HEK293T (cell line): ENCODE results near the gene MFNG.

ENCODE experiments used
- CTCF ChIA-PET: fragments of 350-600 bp; formaldehyde crosslinking; extraction: SDS; loops from one replicate; lab custom pipeline; 2021; ENCODE audit warnings: antibody characterized with exemption, inconsistent platforms; lab: Yijun Ruan, JAX
- POLR2A ChIA-PET: fragments of 350-600 bp; formaldehyde crosslinking; extraction: SDS; loops from one replicate; lab custom pipeline; 2020; ENCODE audit warnings: antibody characterized with exemption, inconsistent platforms; lab: Yijun Ruan, JAX
- DNase-seq: peaks from one replicate; pipeline ENCODE4 v3.0.0; 2012; ENCODE audit warnings: mixed read lengths; ENCODE audit errors: extremely low spot score
- ARNT ChIP-seq: fragments of 450-650 bp; IDR thresholded peaks from 2 replicates; pipeline ENCODE4 v1.6.1; 2017; ENCODE audit warnings: mild to moderate bottlenecking
- BHLHE40 ChIP-seq: fragments of 450-650 bp; IDR thresholded peaks from 2 replicates; pipeline ENCODE4 v1.6.1; 2016; ENCODE audit warnings: mild to moderate bottlenecking, moderate library complexity, borderline replicate concordance
- CTBP1 ChIP-seq: fragments of 450-650 bp; IDR thresholded peaks from 2 replicates; pipeline ENCODE4 v1.6.1; 2016; ENCODE audit warnings: borderline replicate concordance
- ELF4 ChIP-seq: fragments of 450-650 bp; IDR thresholded peaks from 2 replicates; pipeline ENCODE4 v1.6.1; 2017; ENCODE audit warnings: antibody characterized with exemption
- FOXA1 ChIP-seq: fragments of 450-650 bp; IDR thresholded peaks from 2 replicates; pipeline ENCODE4 v1.6.1; 2016; ENCODE audit warnings: mild to moderate bottlenecking
- FOXK2 ChIP-seq: fragments of 450-650 bp; IDR thresholded peaks from 2 replicates; pipeline ENCODE4 v1.6.1; 2016; ENCODE audit warnings: mild to moderate bottlenecking
- FOXM1 ChIP-seq: fragments of 450-650 bp; IDR thresholded peaks from 2 replicates; pipeline ENCODE4 v1.6.1; 2017; ENCODE audit warnings: mild to moderate bottlenecking, borderline replicate concordance
- HDGF ChIP-seq: fragments of 450-650 bp; IDR thresholded peaks from 2 replicates; pipeline ENCODE4 v1.6.1; 2017; ENCODE audit warnings: antibody characterized with exemption, borderline replicate concordance
- L3MBTL2 ChIP-seq: fragments of 450-650 bp; conservative IDR thresholded peaks from 2 replicates; pipeline ENCODE4 v1.6.1; 2016; ENCODE audit warnings: mild to moderate bottlenecking
- LEF1 ChIP-seq: fragments of 450-650 bp; IDR thresholded peaks from 2 replicates; pipeline ENCODE4 v1.6.1; 2017; ENCODE audit warnings: mild to moderate bottlenecking, borderline replicate concordance
- NFRKB ChIP-seq: fragments of 450-650 bp; IDR thresholded peaks from 2 replicates; pipeline ENCODE4 v1.6.1; 2016; ENCODE audit warnings: mild to moderate bottlenecking, moderate library complexity
- SP1 ChIP-seq: fragments of 450-650 bp; IDR thresholded peaks from 2 replicates; pipeline ENCODE4 v1.6.1; 2017
- SUZ12 ChIP-seq: fragments of 450-650 bp; IDR thresholded peaks from 2 replicates; pipeline ENCODE4 v1.6.1; 2016; ENCODE audit warnings: mild to moderate bottlenecking
- TARDBP ChIP-seq: fragments of 450-650 bp; IDR thresholded peaks from 2 replicates; pipeline ENCODE4 v1.6.1; 2016
- ZNF384 ChIP-seq: fragments of 450-650 bp; IDR thresholded peaks from 2 replicates; pipeline ENCODE4 v1.6.1; 2016
- TF ChIP-seq, protein P1 (sequence below): fragments of 450-650 bp; IDR thresholded peaks from 2 replicates; pipeline ENCODE4 v1.6.1; 2016

MFNG gene

GRCh38 chr22:37526376-37526775, 40.2 kb upstream of the MFNG start:
- ChIA-PET POLR2A (no interaction called here), CTCF (no interaction called here)

GRCh38 chr22:37525746-37526350, 39.7 kb upstream of the MFNG start:
- POLR2A ChIA-PET = no interaction called here
- CTCF ChIA-PET = interaction anchor here (1.0 kb wide), 1 partner anchor 81 kb away, joined by 3 read pairs; no protein-coding TSS in a partner anchor
- no peak for DNase-seq
- TF ChIP-seq ELF4 (no peak), NFRKB (no peak), SUZ12 (no peak), FOXK2 (no peak)

More at GRCh38 chr22:37526376-37526775, 40.2 kb upstream of the MFNG start:
- no peak for DNase-seq
- no peak for TF ChIP-seq FOXK2
- TF ChIP-seq FOXM1 = no peak
- TF ChIP-seq NFRKB = no peak
- TF ChIP-seq SUZ12 = no peak
- TF ChIP-seq LEF1 = no peak
- no peak for TF ChIP-seq BHLHE40
- no peak for TF ChIP-seq HDGF

DNA sequence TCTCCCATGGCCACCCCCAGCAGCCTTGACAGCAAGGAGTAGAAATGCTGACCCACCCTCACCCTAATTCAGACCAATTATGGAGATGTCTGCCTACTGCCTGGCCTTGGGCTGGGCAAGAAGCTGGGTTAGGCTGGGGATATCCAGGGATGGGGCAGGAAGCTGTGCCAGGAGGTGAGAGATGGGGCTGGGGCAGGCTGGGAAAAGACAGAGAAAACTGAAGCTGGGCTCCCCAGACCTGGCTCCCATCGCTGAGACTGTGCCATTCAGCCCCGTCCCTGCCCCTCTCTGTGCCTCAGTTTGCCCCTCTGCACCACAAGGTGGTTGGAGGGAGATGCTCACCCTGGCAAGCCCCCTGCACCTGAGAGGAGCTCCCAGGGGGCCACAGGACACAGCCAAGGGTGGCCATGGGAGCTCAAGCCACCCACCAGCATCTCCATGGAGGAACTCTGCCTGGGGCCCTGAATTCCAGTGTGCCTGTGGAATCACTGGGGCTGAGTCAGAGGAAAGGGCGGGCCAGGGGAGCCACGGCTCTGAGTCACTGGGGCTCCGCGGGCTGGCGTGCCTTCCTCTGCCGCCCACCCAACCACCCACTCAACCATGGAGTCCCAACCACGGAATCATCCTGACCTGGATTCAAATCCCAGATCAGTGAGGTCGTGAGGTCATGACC, 39.0 kb upstream of the MFNG start:
- CTCF ChIA-PET = interaction anchor here (1.0 kb wide), 1 partner anchor 82 kb away, joined by 3 read pairs; no protein-coding TSS in a partner anchor
- no peak for DNase-seq
- TF ChIP-seq CTBP1 = no peak
- no peak for TF ChIP-seq FOXM1
- no peak for TF ChIP-seq BHLHE40
- no peak for TF ChIP-seq SUZ12
- TF ChIP-seq FOXK2 = no peak
- TF ChIP-seq, protein P1, sequence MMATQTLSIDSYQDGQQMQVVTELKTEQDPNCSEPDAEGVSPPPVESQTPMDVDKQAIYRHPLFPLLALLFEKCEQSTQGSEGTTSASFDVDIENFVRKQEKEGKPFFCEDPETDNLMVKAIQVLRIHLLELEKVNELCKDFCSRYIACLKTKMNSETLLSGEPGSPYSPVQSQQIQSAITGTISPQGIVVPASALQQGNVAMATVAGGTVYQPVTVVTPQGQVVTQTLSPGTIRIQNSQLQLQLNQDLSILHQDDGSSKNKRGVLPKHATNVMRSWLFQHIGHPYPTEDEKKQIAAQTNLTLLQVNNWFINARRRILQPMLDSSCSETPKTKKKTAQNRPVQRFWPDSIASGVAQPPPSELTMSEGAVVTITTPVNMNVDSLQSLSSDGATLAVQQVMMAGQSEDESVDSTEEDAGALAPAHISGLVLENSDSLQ = no peak
- no peak for TF ChIP-seq L3MBTL2
- TF ChIP-seq SP1 = no peak
- no peak for TF ChIP-seq ZNF384
- TF ChIP-seq FOXA1 = no peak
- no peak for TF ChIP-seq LEF1
- TF ChIP-seq NFRKB = no peak
- no peak for TF ChIP-seq TARDBP
- TF ChIP-seq ELF4 = no peak
- no peak for TF ChIP-seq ARNT
- TF ChIP-seq HDGF = no peak
- POLR2A ChIA-PET = interaction anchor here (1.3 kb wide), 1 partner anchor 83 kb away, joined by 5 read pairs; the partner anchor contains the start of gene GGA1

- CTCF ChIA-PET = interaction anchor here (0.8 to 1.7 kb wide), 2 partner anchors 16 to 84 kb away, joined by 3 to 5 read pairs; no protein-coding TSS in a partner anchor
- POLR2A ChIA-PET = no interaction called here
- no peak for TF ChIP-seq FOXA1
- TF ChIP-seq L3MBTL2 = no peak
Observed at GRCh38 chr22:37522482-37522881, 36.3 kb upstream of the MFNG start.

GRCh38 chr22:37521236-37521739, 35.1 kb upstream of the MFNG start:
- ChIA-PET CTCF (interaction anchor here (1.7 kb wide), 1 partner anchor 85 kb away, joined by 5 read pairs; no protein-coding TSS in a partner anchor), POLR2A (no interaction called here)
- TF ChIP-seq CTBP1 (no peak), HDGF (no peak), FOXA1 (no peak), ELF4 (no peak), ZNF384 (no peak), LEF1 (no peak), SUZ12 (no peak), TARDBP (no peak), FOXK2 (no peak), L3MBTL2 (no peak), NFRKB (no peak), BHLHE40 (no peak), FOXM1 (no peak), ARNT (no peak), SP1 (no peak)
- TF ChIP-seq, protein P1 = no peak
- DNase-seq = no peak

More at GRCh38 chr22:37522482-37522881, 36.3 kb upstream of the MFNG start:
- DNase-seq = no peak

- TF ChIP-seq BHLHE40 (no peak), SUZ12 (no peak), FOXA1 (no peak), FOXK2 (no peak), TARDBP (no peak), SP1 (no peak), ARNT (no peak), L3MBTL2 (no peak), FOXM1 (no peak), HDGF (no peak), ZNF384 (no peak), ELF4 (no peak), CTBP1 (no peak), NFRKB (no peak), LEF1 (no peak)
- TF ChIP-seq, protein P1 = no peak
- CTCF ChIA-PET = interaction anchor here (0.6 to 1.7 kb wide), 2 partner anchors 86 kb away, joined by 3 to 5 read pairs; no protein-coding TSS in a partner anchor
- POLR2A ChIA-PET = interaction anchor here (1.2 kb wide), 1 partner anchor 88 kb away, joined by 4 read pairs; the partner anchor contains the start of gene GGA1
- DNase-seq = no peak
Observed at GRCh38 chr22:37520776-37521191, 34.6 kb upstream of the MFNG start.
